Measurements from ENCODE around the gene MRPL11. TPM values are rescaled to one million over a fixed set of nuclear protein-coding genes. Genes with fewer than 3 reads are reported as not detected.

Gene MRPL11
- total RNA-seq, 4 donors from 2014 or later = 24.7 to 34.9 (median 28.9) TPM

DNA sequence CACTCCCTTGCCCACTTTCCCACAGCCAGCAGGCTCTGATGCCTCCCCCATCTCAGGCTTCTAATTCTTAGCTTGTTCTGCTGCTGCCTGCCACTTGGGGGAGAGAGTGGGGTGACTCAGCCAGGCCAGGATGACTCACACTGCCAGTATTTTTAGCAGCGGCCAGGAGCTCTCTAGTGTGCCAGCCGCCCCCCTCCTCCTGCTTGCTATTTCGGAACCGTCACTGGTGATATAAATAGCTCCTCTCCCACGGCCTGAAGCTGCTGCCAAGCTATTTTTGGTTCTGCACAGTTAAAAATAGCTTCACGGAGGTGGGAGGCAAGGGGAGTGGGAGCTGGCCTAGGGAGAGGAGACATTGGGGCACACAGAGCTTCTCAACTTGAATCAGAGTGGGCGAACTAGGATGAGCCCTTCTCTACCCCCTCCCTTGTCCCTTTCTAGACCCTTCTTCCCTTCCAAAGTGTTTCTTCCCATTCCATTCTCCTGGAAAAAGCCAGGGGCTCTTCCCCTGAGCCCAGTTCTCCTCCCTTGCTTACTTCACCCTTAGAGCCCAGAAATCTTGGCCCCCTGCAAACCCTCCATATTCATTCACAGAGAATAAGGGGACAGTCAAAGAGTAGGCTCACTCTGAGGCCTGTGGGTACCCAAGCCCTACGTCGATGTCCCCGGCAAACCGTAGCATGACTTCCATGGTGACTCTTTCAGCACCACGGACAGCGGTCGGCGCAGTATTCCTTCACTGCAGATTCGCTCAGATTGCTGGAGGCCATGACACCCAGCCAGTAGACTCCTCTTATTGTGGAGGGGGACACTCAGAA lies 20.3 kb downstream of the MRPL11 start:
- no peak for TF ChIP-seq POLR2A (IDR thresholded peaks at IDR 0.05)
- TF ChIP-seq, protein P1, sequence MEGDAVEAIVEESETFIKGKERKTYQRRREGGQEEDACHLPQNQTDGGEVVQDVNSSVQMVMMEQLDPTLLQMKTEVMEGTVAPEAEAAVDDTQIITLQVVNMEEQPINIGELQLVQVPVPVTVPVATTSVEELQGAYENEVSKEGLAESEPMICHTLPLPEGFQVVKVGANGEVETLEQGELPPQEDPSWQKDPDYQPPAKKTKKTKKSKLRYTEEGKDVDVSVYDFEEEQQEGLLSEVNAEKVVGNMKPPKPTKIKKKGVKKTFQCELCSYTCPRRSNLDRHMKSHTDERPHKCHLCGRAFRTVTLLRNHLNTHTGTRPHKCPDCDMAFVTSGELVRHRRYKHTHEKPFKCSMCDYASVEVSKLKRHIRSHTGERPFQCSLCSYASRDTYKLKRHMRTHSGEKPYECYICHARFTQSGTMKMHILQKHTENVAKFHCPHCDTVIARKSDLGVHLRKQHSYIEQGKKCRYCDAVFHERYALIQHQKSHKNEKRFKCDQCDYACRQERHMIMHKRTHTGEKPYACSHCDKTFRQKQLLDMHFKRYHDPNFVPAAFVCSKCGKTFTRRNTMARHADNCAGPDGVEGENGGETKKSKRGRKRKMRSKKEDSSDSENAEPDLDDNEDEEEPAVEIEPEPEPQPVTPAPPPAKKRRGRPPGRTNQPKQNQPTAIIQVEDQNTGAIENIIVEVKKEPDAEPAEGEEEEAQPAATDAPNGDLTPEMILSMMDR (IDR thresholded peaks at IDR 0.05) = peak in 1 of 6 experiments; percentile 3
- Histone ChIP-seq H3K36me3 (no peaks in the 10 kb centered on the region), H3K4me1 (peaks cover 0 to 4% (median 0%) of the 10 kb centered on the region in 4 donors), H3K27ac (peak overlapping the region in 1 of 4 donors; percentile 44), H3K9me3 (no peaks in the 10 kb centered on the region), H3K4me3 (no peak overlapping the region), H3K27me3 (no peaks in the 10 kb centered on the region)
- DNase-seq = peak in 1 of 3 donors; percentile 65

DNA sequence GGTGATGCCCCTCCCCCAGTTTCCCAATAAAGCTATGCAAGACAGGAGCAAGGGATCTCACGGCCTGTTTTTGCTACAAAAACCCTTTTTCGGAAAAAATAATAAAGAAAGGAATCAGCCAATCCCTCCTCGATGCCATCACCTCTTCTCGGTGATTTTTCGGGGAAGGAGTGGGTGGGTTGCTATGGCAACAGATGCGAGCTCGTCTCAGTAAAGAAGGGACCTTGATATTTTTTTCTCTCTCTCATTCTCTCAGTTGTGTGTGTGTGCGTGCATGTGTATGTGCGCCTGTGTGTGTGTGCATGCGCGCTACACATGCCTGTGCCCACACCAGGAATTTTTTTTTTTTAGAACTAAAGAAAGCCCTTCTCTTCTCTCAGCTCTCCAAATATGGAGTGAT lies 21.6 kb downstream of the MRPL11 start:
- Histone ChIP-seq H3K27ac (no peak overlapping the region), H3K4me1 (peaks cover 0 to 4% (median 0%) of the 10 kb centered on the region in 4 donors), H3K36me3 (no peaks in the 10 kb centered on the region), H3K27me3 (no peaks in the 10 kb centered on the region), H3K4me3 (no peak overlapping the region), H3K9me3 (no peaks in the 10 kb centered on the region)
- no peak for TF ChIP-seq POLR2A (IDR thresholded peaks at IDR 0.05)
- TF ChIP-seq, protein P1 (IDR thresholded peaks at IDR 0.05) = no peak
- no peak for DNase-seq

DNA sequence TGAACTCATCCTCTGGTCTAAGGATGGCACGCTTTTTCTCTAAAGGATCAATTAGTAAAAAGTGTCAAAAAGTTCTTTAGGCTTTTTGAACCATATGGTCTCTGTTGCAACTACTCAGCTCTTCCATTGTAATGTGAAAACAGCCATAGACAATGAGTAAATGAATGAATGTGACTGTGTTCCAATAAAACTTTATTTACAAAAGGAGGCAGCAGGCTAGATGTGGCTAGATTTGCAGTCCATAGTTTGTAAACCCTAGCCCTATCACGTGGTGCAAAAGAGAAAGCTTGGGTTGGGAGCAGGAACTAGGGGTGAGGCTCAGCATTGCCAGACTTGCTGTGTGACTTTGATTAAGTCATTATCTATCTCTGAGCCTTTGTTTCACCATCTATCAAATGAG lies 23.2 kb downstream of the MRPL11 start:
- no peaks in the 10 kb centered on the region for H3K27me3 ChIP-seq
- no peak for TF ChIP-seq POLR2A (IDR thresholded peaks at IDR 0.05)
- TF ChIP-seq, protein P1 (IDR thresholded peaks at IDR 0.05) = no peak
- no peaks in the 10 kb centered on the region for H3K36me3 ChIP-seq
- H3K27ac ChIP-seq = no peak overlapping the region
- peaks cover 0 to 4% (median 0%) of the 10 kb centered on the region in 4 donors for H3K4me1 ChIP-seq
- no peaks in the 10 kb centered on the region for H3K9me3 ChIP-seq
- no peak for DNase-seq
- H3K4me3 ChIP-seq = no peak overlapping the region

DNA sequence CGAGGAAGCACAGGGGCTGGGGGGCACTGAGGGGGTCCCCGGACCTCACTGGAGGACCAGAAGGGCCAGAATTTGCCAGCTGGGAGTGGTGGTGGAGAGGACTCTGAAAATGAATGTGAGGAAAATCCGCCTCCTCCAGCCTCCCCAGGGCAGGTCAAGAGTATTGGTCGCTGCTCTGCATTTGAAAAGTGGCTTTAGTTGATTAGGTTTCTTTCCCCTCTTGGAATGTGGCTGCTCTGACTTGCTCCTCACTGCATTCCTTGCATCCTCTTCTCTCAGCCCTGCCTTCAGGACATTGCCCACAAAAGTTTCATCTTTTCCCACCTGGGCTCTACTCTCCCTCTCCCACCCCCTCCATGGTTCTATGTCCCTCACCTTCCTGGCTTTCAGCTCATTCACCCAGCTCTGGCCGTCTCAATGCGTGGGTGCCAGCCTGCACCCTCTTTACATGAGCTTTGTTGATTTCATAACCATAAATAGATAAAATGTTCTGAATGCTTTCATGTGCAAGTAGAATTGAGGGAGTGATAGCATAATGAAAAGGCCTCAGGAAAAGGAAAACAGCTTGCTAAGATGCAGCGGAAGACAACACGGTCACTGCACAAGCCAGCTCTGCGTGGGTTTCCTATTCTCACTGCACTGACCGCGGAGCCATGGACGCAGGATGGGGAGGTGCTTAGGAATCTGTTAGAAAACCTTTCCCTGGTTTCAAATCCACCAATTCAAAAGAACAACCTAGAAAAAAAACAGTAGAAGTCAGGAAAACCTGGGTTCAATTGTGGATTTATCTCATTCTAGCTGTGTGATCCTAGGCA lies 24.3 kb downstream of the MRPL11 start:
- no peak overlapping the region for H3K4me3 ChIP-seq
- no peak for TF ChIP-seq POLR2A (IDR thresholded peaks at IDR 0.05)
- TF ChIP-seq, protein P1 (IDR thresholded peaks at IDR 0.05) = no peak
- H3K9me3 ChIP-seq = no peaks in the 10 kb centered on the region
- no peak overlapping the region for H3K27ac ChIP-seq
- H3K27me3 ChIP-seq = no peaks in the 10 kb centered on the region
- DNase-seq = no peak
- no peaks in the 10 kb centered on the region for H3K36me3 ChIP-seq
- peaks cover 0 to 3% (median 0%) of the 10 kb centered on the region in 4 donors for H3K4me1 ChIP-seq

DNA sequence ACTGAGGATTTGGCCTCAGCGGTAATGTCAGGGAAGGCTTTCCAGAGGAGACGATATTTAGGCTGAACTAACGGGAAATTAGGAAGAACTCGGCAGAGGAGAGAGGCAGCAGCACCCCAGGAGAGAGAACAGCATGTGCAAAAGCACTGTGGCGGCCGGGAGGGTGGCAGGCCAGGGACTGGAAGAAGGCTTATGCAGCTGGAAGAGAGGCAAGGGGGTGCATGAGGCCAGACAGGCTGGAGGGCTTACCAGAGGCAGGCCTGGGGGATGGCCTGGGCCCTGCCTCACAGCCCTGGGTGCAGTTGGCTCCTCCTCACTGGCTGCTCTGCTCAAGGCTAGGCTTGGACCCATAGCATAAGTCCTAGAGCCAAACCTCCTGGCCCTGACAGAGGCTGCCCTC lies 25.5 kb downstream of the MRPL11 start:
- H3K4me3 ChIP-seq = no peak overlapping the region
- H3K9me3 ChIP-seq = no peaks in the 10 kb centered on the region
- no peak overlapping the region for H3K27ac ChIP-seq
- no peaks in the 10 kb centered on the region for H3K36me3 ChIP-seq
- DNase-seq = no peak
- H3K4me1 ChIP-seq = peaks cover 0 to 11% (median 3%) of the 10 kb centered on the region in 4 donors
- no peak for TF ChIP-seq POLR2A (IDR thresholded peaks at IDR 0.05)
- TF ChIP-seq, protein P1 (IDR thresholded peaks at IDR 0.05) = no peak
- H3K27me3 ChIP-seq = no peaks in the 10 kb centered on the region

Data from Peyer's patch (tissue), 4 donors.